Measurements from ENCODE around the gene PBX1. TPM values are rescaled to one million over a fixed set of nuclear protein-coding genes. Genes with fewer than 3 reads are reported as not detected.

The PBX1 gene
- total and polyA plus RNA-seq, 2 of the 4 experiments (the other 2 are of a cell fraction), result 13.9 to 17.9 TPM

GRCh38 chr1:164824542-164824941 lies 265.6 kb downstream of the PBX1 start:
- Histone ChIP-seq H2AK9ac (replicated peaks; ENCODE audit: low read depth, low read length, poor library complexity) (no peak overlapping the region), H3K18ac (ENCODE audit: low read depth, low read length) (peak overlapping the region; percentile 47; the same call in 1 of the 2 replicates), H3K4me2 (ENCODE audit: low read depth, low read length) (no peak overlapping the region), H3K9ac (ENCODE audit: low read depth, low read length) (no peak overlapping the region), H3K4me1 (ENCODE audit: control insufficient read depth, insufficient read depth, low read length) (peaks cover 5% of the 10 kb centered on the region), H2AFZ (replicated peaks; ENCODE audit: low read length, poor library complexity) (no peak overlapping the region), H3K79me1 (ENCODE audit: low read depth in 1 of 2, low read length in 2 of 2) (no peaks in the 10 kb centered on the region), H4K20me1 (ENCODE audit: insufficient read depth, low read length) (no peaks in the 10 kb centered on the region), H4K8ac (ENCODE audit: low read depth in 2 of 2, low read length in 2 of 2) (no peak overlapping the region), H3K4ac (ENCODE audit: low read depth, low read length) (no peak overlapping the region), H4K5ac (ENCODE audit: low read depth, low read length) (no peak overlapping the region), H2BK15ac (ENCODE audit: low read depth, low read length) (no peak overlapping the region), H2BK20ac (ENCODE audit: low read depth, low read length) (no peak overlapping the region), H3K27me3 (ENCODE audit: control insufficient read depth, insufficient read depth, low read length) (no peaks in the 10 kb centered on the region), H3K9me3 (ENCODE audit: control insufficient read depth, insufficient read depth, low read length) (no peaks in the 10 kb centered on the region), H3K4me3 (ENCODE audit: insufficient read depth, low read depth, low read length) (no peak overlapping the region), H3K14ac (replicated peaks; ENCODE audit: low read depth, low read length) (no peak overlapping the region), H3K23ac (ENCODE audit: low read depth, low read length) (no peak overlapping the region), H2AK5ac (ENCODE audit: low read depth, low read length) (no peak overlapping the region), H3K56ac (ENCODE audit: extremely low read depth, insufficient read depth, low read length) (no peak overlapping the region), H4K91ac (ENCODE audit: insufficient read depth, low read depth, low read length) (no peak overlapping the region), H2BK5ac (ENCODE audit: low read depth, low read length, poor library complexity, severe bottlenecking) (no peak overlapping the region), H3K27ac (ENCODE audit: insufficient read depth, low read length) (no peak overlapping the region), H2BK120ac (ENCODE audit: low read depth, low read length) (no peak overlapping the region), H3K9me1 (ENCODE audit: insufficient read depth, low read length) (no peaks in the 10 kb centered on the region; the same call in 1 of the 2 replicates), H3K36me3 (ENCODE audit: control insufficient read depth, insufficient read depth, low read length) (peaks cover 29% of the 10 kb centered on the region)
- POLR2A ChIA-PET (ENCODE audit: unreplicated experiment), result no interaction called here
- TF ChIP-seq RFX5 (IDR thresholded peaks at IDR 0.05; ENCODE audit: low read depth, low read length) (no peak), CEBPB (IDR thresholded peaks at IDR 0.05; ENCODE audit: low read depth, low read length) (no peak), CTCF (conservative IDR thresholded peaks at IDR 0.05; ENCODE audit: low read depth, low read length) (no peak), NFE2L2 (IDR thresholded peaks at IDR 0.05; ENCODE audit: low read depth, low read length) (no peak), MAZ (IDR thresholded peaks at IDR 0.05; ENCODE audit: borderline replicate concordance, low read depth, low read length) (no peak), FOS (IDR thresholded peaks at IDR 0.05; ENCODE audit: low read depth, low read length) (no peak)
- intact Hi-C loops (cut with micrococcal nuclease) (no loop called here), dilution Hi-C loops (cut with HindIII; ENCODE audit: low sequenced_read_pairs, unreplicated experiment) (no loop called here), in situ Hi-C loops (cut with MboI; ENCODE audit: low sequenced_read_pairs) (no loop called here)
- CTCF ChIA-PET, result interaction anchor here (1.2 kb wide), 1 partner anchor 264 kb away, joined by 4 read pairs; no protein-coding TSS in a partner anchor
- DNase-seq (no peak), ATAC-seq (ENCODE audit: low read depth) (no peak)
- BruUV-seq (replicated peaks), result no TSS peak
